Panc1 (cell line): ENCODE measurements around the gene TULP1. TPM values are rescaled to one million over a fixed set of nuclear protein-coding genes. Genes with fewer than 3 reads are reported as not detected.

Experiments used
- ATAC-seq: fragments of 200-7000 bp; cut with Tn5 transposase; 2 replicates; pipeline ENCODE4 v1.9.1; 2020; ENCODE audit warnings: mild to moderate bottlenecking, moderate library complexity
- BruUV-seq: library from RNA; stranded (reverse); fragments of 400-500 nt; replicated peaks from 2 replicates; lab custom pipeline; 2021; lab: Mats Ljungman, UMichigan
- CTCF ChIA-PET: fragments of 300-600 bp; sonication (Branson Sonifier 250); formaldehyde crosslinking; loops from one replicate; lab custom pipeline; 2022; ENCODE audit warnings: antibody characterized with exemption; lab: Charles Lee
- POLR2A ChIA-PET: fragments of 300-600 bp; sonication (Branson Sonifier 250); formaldehyde crosslinking; loops from one replicate; lab custom pipeline; 2022; ENCODE audit warnings: antibody characterized with exemption; lab: Charles Lee
- DNase-seq: peaks from one replicate; pipeline ENCODE4 v3.0.0-alpha.2; 2010; ENCODE audit warnings: low read depth, low spot score
- H3K27ac ChIP-seq: 2 replicates; pipeline ENCODE4 v1.5.1; 2011; ENCODE audit warnings: mild to moderate bottlenecking, low read length, inconsistent platforms
- H3K27me3 ChIP-seq: fragments of 200-500 bp; sonication (Bioruptor generic); 2 replicates; pipeline ENCODE4 v1.6.0; 2014; ENCODE audit warnings: low read length, inconsistent platforms; ENCODE audit not compliant: control insufficient read depth, insufficient read depth
- H3K36me3 ChIP-seq: fragments of 200-500 bp; sonication (Bioruptor generic); 2 replicates; pipeline ENCODE4 v1.5.1; 2014; ENCODE audit warnings: inconsistent platforms, mild to moderate bottlenecking, low read length, moderate library complexity; ENCODE audit not compliant: control insufficient read depth, insufficient read depth
- H3K4me1 ChIP-seq: 2 replicates; pipeline ENCODE4 v1.5.1; 2011; ENCODE audit warnings: inconsistent platforms, mild to moderate bottlenecking, low read length, moderate library complexity; ENCODE audit not compliant: control insufficient read depth, insufficient read depth
- H3K4me3 ChIP-seq, 2 experiments: 2 replicates each; pipeline ENCODE4 v1.5.1; 2011 to 2012; ENCODE audit warnings: low read depth in 2 of 2, low read length in 2 of 2, mild to moderate bottlenecking in 2 of 2, inconsistent platforms in 1 of 2, moderate library complexity in 1 of 2
- H3K9me3 ChIP-seq: fragments of 200-500 bp; sonication (Bioruptor generic); 2 replicates; pipeline ENCODE4 v1.5.1; 2014; ENCODE audit warnings: low read depth, mild to moderate bottlenecking, inconsistent platforms, low read length, moderate library complexity; ENCODE audit not compliant: control insufficient read depth, insufficient read depth
- POLR2AphosphoS5 ChIP-seq: IDR thresholded peaks from 2 replicates; pipeline ENCODE4 v1.6.1; 2012; ENCODE audit warnings: mild to moderate bottlenecking, low read depth, low read length, moderate library complexity
- REST ChIP-seq, 2 experiments: IDR thresholded peaks; 2 replicates each; pipeline ENCODE4 v1.6.1; 2011 to 2012; ENCODE audit warnings: low read depth in 2 of 2, control low read depth in 1 of 2, low read length in 1 of 2, mild to moderate bottlenecking in 1 of 2, moderate library complexity in 1 of 2; ENCODE audit not compliant: insufficient read depth in 1 of 2
- SIN3A ChIP-seq: IDR thresholded peaks from 2 replicates; pipeline ENCODE4 v1.6.1; 2012; ENCODE audit warnings: low read depth, mild to moderate bottlenecking, low read length, moderate library complexity, borderline replicate concordance; ENCODE audit not compliant: insufficient read depth
- TCF7L2 ChIP-seq: IDR thresholded peaks from 2 replicates; pipeline ENCODE4 v1.6.1; 2011; ENCODE audit warnings: mild to moderate bottlenecking, low read depth, low read length, inconsistent platforms
- in situ Hi-C: cut with HindIII; loops from 2 replicates; pipeline ENCODE4 v1.10.0; 2016; ENCODE audit warnings: low sequenced_read_pairs, low pct_unique_long_range_greater_than_20kb
- intact Hi-C: fragments of 100-400 bp; cut with micrococcal nuclease; formaldehyde crosslinking; loops from one replicate; pipeline ENCODE4 v1.10.0; 2022; ENCODE audit not compliant: unreplicated experiment
- total RNA-seq: library from RNA; stranded (reverse); gene quantifications from one replicate; pipeline ENCODE4 v1.2.1, GENCODE V29; 2021; ENCODE audit not compliant: unreplicated experiment
- TF ChIP-seq, protein P1 (sequence below): fragments of 450-650 bp; IDR thresholded peaks from 2 replicates; pipeline ENCODE4 v1.5.1; 2017; ENCODE audit warnings: mild to moderate bottlenecking

TULP1 gene
- total RNA-seq, 1 experiment from 2014 or later: not detected

- H3K9me3 ChIP-seq: no peaks in the 10 kb centered on the region
- DNase-seq (no peak), ATAC-seq (no peak)
- BruUV-seq: no TSS peak
- H3K4me1 ChIP-seq: no peaks in the 10 kb centered on the region
- intact Hi-C loops (loop anchor here (2.0 kb wide), 1 partner anchor 215 kb away; the partner anchor contains the start of gene ARMC12), in situ Hi-C loops (no loop called here)
- no peak overlapping the region for H3K4me3 ChIP-seq
- TF ChIP-seq, protein P1, sequence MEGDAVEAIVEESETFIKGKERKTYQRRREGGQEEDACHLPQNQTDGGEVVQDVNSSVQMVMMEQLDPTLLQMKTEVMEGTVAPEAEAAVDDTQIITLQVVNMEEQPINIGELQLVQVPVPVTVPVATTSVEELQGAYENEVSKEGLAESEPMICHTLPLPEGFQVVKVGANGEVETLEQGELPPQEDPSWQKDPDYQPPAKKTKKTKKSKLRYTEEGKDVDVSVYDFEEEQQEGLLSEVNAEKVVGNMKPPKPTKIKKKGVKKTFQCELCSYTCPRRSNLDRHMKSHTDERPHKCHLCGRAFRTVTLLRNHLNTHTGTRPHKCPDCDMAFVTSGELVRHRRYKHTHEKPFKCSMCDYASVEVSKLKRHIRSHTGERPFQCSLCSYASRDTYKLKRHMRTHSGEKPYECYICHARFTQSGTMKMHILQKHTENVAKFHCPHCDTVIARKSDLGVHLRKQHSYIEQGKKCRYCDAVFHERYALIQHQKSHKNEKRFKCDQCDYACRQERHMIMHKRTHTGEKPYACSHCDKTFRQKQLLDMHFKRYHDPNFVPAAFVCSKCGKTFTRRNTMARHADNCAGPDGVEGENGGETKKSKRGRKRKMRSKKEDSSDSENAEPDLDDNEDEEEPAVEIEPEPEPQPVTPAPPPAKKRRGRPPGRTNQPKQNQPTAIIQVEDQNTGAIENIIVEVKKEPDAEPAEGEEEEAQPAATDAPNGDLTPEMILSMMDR: no peak
- TF ChIP-seq SIN3A: no peak
- H3K36me3 ChIP-seq: no peaks in the 10 kb centered on the region
- H3K27me3 ChIP-seq: no peaks in the 10 kb centered on the region
- POLR2A ChIA-PET: interaction anchor here (0.6 kb wide), 1 partner anchor 205 kb away, joined by 8 read pairs; no protein-coding TSS in a partner anchor
- H3K27ac ChIP-seq: no peak overlapping the region
- CTCF ChIA-PET: interaction anchor here (0.5 to 1.9 kb wide), 28 partner anchors 8 to 621 kb away, joined by 3 to 14 read pairs (median 4); no protein-coding TSS in a partner anchor
Measured at GRCh38 chr6:35522151-35522550, 9.5 kb upstream of the TULP1 start.

DNA sequence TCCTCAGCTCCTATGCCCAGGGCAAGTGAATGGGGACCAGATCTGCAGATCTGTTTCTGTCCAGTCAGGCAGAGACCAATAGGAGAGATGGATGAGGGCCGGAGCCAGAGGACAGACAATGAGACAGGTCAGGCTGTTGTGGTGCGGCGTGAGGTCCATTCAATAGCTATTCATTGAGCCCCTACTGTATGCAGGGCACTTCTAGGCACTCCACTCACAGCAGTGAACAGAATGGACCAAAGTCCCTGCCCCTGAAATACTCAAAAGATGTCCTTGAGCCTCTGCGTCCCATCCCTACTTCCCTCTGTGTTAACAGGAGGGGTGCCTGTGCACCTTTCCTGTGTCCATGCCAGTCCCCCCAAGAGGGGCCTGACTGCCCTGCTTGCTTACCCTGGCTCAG lies 8.5 kb upstream of the TULP1 start:
- BruUV-seq: no TSS peak
- Histone ChIP-seq H3K4me1 (no peaks in the 10 kb centered on the region), H3K27me3 (no peaks in the 10 kb centered on the region), H3K4me3 (no peak overlapping the region), H3K9me3 (no peaks in the 10 kb centered on the region), H3K36me3 (no peaks in the 10 kb centered on the region), H3K27ac (no peak overlapping the region)
- DNase-seq (no peak), ATAC-seq (0 out of 2 replicates have a peak, but pooled peaks have one; percentile 6)
- ChIA-PET CTCF (interaction anchor here (0.5 to 1.4 kb wide), 6 partner anchors 11 to 229 kb away, joined by 3 to 4 read pairs (median 3); no protein-coding TSS in a partner anchor), POLR2A (no interaction called here)
- intact Hi-C loops: no loop called here
- TF ChIP-seq SIN3A (no peak), REST (IDR thresholded peaks at IDR 0.05; ENCODE audit: insufficient read depth in 1 of 2, low read depth in 2 of 2, low read length in 1 of 2) (no peak), POLR2AphosphoS5 (no peak), TCF7L2 (no peak)
- TF ChIP-seq, protein P1: no peak
- in situ Hi-C loops: no loop called here
